Muscle layer of duodenum (tissue), 2 donors: ENCODE measurements around the gene RBM39.
"Not testable (repeated sequence)": the region's sequence is repeated elsewhere in the genome, so short reads cannot be mapped to it uniquely, and the experiment has no call there.

Experiments used
- H3K27ac ChIP-seq: one replicate; pipeline ENCODE4 v1.7.0; 2013; ENCODE audit warnings: mild to moderate bottlenecking, low read length
- H3K27me3 ChIP-seq: one replicate; pipeline ENCODE4 v1.7.0; 2013; ENCODE audit warnings: low read depth, mild to moderate bottlenecking, control low read depth, low read length
- H3K36me3 ChIP-seq, 2 donors: one replicate each; pipeline ENCODE4 v1.7.0; 2013; ENCODE audit warnings: low read length in 2 of 2, control low read depth in 1 of 2, mild to moderate bottlenecking in 1 of 2; ENCODE audit not compliant: insufficient read depth in 2 of 2, control insufficient read depth in 1 of 2
- H3K4me1 ChIP-seq, 2 donors: one replicate each; pipeline ENCODE4 v1.7.0; 2013; ENCODE audit warnings: low read length in 2 of 2, mild to moderate bottlenecking in 2 of 2, control low read depth in 1 of 2, moderate library complexity in 1 of 2; ENCODE audit not compliant: insufficient read depth in 2 of 2, control insufficient read depth in 1 of 2
- H3K4me3 ChIP-seq, 2 donors: one replicate each; pipeline ENCODE4 v1.7.0; 2013; ENCODE audit warnings: low read length in 2 of 2, low read depth in 1 of 2, mild to moderate bottlenecking in 1 of 2
- H3K9me3 ChIP-seq, 2 donors: one replicate each; pipeline ENCODE4 v1.7.0; 2013; ENCODE audit warnings: low read length in 2 of 2, control low read depth in 1 of 2, mild to moderate bottlenecking in 1 of 2; ENCODE audit not compliant: control insufficient read depth in 1 of 2
- donor health status: healthy.

RBM39 gene

DNA sequence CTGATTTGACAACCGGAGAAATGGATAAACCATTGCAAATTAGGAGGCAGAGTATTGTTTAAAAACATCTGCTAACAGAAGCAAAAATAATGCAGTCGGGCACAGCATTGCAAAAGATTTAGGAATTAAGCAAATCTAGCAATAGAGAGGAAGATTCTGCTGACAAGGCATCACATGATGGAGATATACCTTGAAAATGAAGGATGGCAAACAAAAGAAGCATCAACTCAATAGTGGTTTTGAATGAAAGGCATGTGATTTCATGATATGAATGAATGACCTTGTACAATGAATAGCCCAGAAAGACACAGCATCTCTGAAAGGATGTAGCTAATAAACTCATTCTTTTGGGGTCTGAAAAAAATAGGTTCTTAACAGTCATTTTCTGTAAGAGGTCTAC, 8.6 kb upstream of the RBM39 start:
- no peak overlapping the region for H3K27ac ChIP-seq

DNA sequence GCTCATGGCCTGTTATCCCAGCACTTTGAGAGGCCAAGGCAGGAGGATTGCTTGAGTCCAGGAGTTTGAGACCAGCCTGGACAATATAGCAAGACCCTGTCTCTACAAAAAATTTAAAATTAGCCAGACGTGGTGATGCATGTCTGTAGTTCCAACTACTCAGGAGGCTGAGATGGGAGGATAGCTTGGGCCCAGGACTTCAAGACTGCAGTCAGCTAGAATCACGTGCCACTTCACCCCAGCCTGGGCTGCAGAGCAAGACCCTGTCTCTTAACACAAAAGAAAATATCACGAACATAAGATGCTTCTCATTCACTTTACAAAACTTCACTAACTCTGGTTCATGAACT, 2.4 kb upstream of the RBM39 start:
- peaks cover 8 to 12% of the 10 kb centered on the region in 2 donors for H3K4me1 ChIP-seq
- not testable (repeated sequence) for H3K27me3 ChIP-seq, H3K4me3 ChIP-seq, H3K9me3 ChIP-seq
- peak overlapping the region; percentile 62 for H3K27ac ChIP-seq
- H3K36me3 ChIP-seq = peaks cover 11 to 27% of the 10 kb centered on the region in 2 donors

More for the DNA sequence above, 8.6 kb upstream of the RBM39 start:
- Histone ChIP-seq H3K4me3 (no peak overlapping the region), H3K36me3 (no peaks in the 10 kb centered on the region), H3K27me3 (no peaks in the 10 kb centered on the region), H3K9me3 (no peaks in the 10 kb centered on the region), H3K4me1 (no peaks in the 10 kb centered on the region)

DNA sequence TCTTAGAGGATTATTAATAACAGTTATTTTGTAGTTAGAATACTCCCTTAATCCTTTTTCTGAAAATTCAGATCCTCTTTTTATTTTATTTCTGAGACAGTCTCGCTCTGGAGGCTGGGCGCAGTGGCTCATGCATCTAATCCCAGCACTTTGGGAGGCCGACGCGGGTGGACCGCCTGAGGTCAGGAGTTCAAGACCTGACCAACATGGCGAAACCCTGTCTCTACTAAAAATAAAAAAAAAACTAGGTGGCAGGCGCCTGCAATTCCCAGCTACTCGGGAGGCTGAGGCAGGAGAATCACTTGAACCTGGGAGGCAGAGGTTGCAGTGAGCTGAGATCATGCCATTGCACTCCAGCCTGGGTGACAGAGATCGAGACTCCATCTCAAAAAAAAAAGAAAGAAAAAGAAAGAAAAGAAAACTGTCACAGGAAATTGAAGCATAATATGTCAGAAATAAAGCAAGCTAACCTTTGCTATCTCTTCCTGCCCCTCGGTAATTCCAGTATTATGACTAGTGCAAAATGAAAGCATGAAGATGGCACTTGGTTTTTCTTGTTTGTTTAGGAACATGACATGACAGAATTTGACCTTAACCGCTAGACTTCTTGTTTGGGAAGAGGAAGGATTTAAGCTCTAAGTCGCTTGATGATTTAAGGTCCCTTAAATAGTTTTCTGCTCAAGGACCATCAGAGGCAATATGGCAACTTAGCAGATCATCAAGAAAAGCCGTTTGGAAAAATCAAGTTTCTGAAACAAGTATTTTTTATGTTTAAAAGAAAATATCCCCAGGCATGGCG, 1.8 kb upstream of the RBM39 start:
- peak overlapping the region; percentile 100 for H3K27ac ChIP-seq
- H3K4me3 ChIP-seq = peak overlapping the region in 1 of 2 donors; percentile 51
- H3K9me3 ChIP-seq = no peaks in the 10 kb centered on the region
- peaks cover 15 to 32% of the 10 kb centered on the region in 2 donors for H3K36me3 ChIP-seq
- peaks cover 8 to 16% of the 10 kb centered on the region in 2 donors for H3K4me1 ChIP-seq
- no peaks in the 10 kb centered on the region for H3K27me3 ChIP-seq

DNA sequence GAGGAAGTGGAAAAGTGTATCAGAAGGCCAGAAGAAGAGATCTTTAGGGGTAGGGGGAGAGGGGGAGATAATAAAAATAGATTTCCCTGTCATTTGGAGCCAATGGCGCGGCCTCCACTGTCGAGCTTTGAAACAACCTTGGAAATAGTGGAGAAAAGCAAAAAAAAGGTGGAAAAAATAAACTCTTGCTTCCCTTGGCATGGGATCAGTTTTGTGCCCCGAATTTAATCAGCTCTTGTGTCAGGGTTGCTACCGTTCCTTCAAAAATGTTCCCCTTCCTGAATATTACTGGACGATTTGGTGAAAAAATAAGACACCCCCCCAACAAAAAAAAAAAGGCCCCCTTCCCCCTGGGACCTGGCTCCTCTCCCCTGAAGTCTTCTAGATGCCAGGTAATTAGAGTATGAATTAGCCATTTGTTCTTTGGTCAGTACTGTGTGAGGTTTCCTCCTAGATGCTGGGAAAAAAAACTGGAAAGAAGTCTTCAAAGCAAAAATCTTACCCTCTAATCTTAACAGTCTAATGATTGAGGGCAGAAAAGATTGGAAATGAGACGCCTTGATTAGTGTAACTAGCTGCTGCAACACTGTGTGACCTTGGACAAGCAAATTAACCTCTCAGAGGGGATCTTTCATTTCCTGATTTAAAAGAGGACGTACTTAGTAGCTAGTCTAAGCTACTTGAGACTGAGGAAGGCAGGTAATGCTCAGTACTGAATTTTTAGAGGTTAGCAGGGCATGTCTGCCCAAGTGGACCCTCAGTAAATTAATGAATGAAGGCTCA, 872 bp upstream of the RBM39 start:
- H3K27ac ChIP-seq = peak overlapping the region; percentile 100
- H3K9me3 ChIP-seq = no peaks in the 10 kb centered on the region
- peak overlapping the region; percentile 51 to 79 for H3K4me3 ChIP-seq
- H3K4me1 ChIP-seq = peaks cover 14 to 26% of the 10 kb centered on the region in 2 donors
- peaks cover 25 to 42% of the 10 kb centered on the region in 2 donors for H3K36me3 ChIP-seq
- no peaks in the 10 kb centered on the region for H3K27me3 ChIP-seq

DNA sequence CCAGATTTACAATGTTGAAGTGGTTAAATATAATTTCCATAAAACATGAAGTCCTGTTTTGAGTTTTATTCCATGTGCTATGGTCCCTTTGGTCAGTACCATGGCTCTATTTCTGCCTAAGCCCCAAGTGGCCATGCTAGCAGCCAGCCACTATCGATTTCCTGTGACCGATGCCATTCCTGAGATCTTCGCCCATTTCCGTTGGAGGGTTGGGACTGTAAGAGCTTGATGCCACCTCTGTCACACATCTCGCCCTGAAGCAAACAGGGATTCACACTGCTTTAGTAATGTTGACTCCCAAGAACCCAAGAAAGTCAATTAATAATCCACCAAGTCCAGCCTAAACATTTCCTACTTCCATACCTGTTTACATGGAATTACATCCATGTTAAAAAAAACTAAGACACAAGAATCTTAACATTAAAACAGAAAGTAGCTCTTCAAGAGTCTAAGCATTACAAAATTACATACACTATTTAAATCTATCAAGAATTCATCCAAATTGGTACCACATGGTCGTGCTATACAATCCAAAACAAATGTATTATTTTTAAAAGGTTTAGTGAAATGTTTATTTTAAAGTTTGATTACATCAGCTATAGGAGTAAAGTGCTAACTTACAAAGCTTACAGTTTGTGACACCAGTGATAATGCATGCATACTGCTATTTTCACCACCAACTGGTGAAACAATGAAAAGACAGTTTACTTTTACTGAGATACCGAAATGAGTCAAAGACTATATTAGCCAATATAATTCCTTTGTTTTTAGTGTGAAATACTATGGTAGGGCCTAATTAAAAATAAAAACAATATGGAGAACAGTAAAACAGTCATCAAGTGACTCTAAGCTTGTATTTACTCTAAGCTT, 2.5 kb downstream of the RBM39 start:
- Histone ChIP-seq H3K9me3 (no peaks in the 10 kb centered on the region), H3K36me3 (peaks cover 45 to 64% of the 10 kb centered on the region in 2 donors), H3K4me1 (peaks cover 20 to 54% of the 10 kb centered on the region in 2 donors), H3K27ac (peak overlapping the region; percentile 76), H3K27me3 (no peaks in the 10 kb centered on the region), H3K4me3 (peak overlapping the region; percentile 66 to 87)

DNA sequence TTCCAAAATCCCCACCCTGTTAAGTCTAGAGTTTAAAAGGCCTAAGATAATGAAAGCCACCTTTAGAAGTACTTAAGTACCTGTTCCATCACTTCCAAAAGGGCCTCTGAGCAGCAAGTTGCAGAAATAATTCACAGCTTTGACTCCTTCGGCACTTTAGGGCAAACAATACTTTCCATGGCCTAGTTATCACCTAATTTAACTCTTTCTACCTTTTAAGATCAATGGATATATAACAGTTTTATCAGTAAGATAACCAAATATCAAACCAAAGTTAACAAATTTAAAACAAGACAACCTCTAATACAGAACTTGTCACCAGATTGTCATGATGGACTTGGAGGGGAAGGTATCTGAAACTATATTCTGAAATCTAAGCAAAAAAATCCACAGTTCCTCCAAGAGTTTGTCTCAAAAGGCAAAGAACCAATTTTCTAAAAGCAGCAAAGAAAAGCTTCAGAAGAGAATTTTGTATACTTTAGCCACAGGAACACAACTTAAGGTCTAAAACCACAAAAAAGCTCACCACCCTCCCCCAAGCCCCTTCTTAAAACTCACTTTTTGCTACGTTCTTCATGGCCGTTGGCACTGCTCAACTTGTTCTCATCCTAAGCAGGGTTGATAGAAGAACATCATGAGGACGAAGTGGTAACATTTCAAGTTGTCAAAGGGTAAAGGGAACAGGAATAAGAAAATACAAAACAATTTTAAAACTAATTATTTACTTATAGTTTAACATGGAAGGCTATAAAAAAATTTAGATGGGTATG, 3.5 kb downstream of the RBM39 start:
- Histone ChIP-seq H3K4me1 (peaks cover 26 to 64% of the 10 kb centered on the region in 2 donors), H3K36me3 (peaks cover 54 to 73% of the 10 kb centered on the region in 2 donors), H3K27ac (peak overlapping the region; percentile 43)

DNA sequence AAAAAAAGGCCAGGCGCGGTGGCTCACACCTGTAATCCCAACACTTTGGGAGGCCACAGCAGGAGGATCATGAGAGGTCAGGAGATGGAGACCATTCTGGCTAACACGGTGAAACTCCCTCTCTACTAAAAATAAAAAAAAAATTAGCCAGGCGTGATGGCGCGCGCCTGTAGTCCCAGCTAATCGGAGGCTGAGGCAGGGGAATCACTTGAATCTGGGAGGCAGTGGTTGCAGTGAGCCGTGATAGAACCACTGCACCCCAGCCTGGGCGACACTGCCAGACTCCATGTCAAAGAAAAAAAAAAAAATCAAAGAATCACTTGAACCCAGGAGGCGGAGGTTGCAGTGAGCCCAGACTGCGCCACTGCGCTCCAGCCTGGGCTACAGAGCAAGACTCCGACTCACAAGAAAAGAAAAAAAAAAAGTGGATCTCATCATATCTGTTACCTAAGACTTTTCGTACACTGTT, 4.2 kb downstream of the RBM39 start:
- H3K4me3 ChIP-seq = peak overlapping the region in 1 of 2 donors; percentile 23
- H3K9me3 ChIP-seq = no peaks in the 10 kb centered on the region
- H3K27me3 ChIP-seq = no peaks in the 10 kb centered on the region
- peaks cover 61 to 80% of the 10 kb centered on the region in 2 donors for H3K36me3 ChIP-seq
- no peak overlapping the region for H3K27ac ChIP-seq
- peaks cover 21 to 70% of the 10 kb centered on the region in 2 donors for H3K4me1 ChIP-seq

More for the DNA sequence above, 3.5 kb downstream of the RBM39 start:
- no peaks in the 10 kb centered on the region for H3K27me3 ChIP-seq
- H3K4me3 ChIP-seq = peak overlapping the region in 1 of 2 donors; percentile 23
- no peaks in the 10 kb centered on the region for H3K9me3 ChIP-seq

DNA sequence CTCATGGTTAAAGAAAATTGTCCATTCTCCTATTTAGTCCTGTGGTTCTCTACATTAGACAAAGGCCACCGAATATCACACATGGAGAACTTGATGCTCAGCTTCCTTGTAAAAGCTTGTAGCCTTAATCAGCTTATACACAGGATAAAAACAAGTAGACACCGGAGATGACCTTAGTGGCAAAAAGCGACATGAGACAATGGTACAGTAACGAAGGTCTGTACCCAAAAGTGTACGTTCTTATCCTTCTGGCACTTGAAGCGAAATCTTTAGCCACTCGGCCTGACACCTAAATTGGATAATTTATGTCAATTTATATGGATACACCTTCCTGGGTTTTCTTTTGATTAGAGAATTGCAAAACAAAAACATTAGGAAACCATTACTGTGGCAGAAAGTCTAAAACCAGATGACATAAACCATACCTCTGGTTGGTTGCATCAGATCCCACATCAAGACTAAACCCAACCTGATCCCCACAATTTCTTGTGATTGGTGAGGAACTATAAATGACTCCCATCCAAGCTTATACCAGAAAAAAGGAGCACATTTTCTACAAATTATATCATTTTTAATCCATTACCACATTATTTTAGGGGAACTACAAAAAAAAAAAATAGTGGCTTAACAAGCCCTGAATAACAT, 6.1 kb downstream of the RBM39 start:
- Histone ChIP-seq H3K27me3 (no peaks in the 10 kb centered on the region), H3K4me1 (peaks cover 27 to 90% of the 10 kb centered on the region in 2 donors), H3K36me3 (peaks cover 78 to 79% of the 10 kb centered on the region in 2 donors), H3K4me3 (peak overlapping the region; percentile 24), H3K9me3 (no peaks in the 10 kb centered on the region), H3K27ac (no peak overlapping the region)

DNA sequence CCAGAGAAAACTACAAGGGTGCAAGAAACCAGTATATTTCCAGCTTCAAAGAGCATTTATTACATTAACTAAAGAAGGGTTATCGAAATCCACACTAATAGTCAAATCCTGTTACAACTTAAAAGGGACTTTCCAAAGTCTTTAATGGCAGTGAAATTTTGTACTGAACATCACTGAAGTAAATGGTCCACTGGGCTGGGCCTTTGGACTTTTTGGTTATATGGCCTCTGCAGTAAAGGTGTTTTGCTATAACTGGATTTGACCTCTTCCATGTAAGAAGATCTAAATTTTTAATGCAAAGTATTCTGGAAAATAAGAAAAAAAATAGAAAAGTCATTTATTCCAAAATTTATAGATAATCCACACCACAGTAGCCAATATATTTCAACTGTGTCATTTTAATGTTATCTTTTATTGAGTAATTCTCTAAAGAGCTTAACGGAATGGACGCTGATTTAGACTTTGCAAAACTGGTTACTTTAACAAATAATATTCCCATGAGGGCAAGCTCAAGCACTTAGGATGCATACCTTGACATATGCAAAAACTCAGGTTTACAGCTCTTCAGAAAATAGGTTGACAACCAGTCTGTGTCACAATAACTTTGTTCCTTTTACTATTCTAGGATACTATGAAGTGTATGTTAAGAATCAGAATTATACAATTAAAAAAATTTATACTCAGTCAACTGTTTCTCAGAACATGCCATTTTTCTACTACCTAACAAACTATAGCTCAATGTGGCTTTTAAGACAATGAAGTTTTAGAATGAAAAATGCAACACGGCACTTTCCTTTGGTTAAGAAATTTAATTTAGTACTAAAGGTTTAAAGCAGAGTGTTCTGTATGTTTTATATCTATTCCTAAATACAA, 7.0 kb downstream of the RBM39 start:
- H3K9me3 ChIP-seq = no peaks in the 10 kb centered on the region
- H3K27ac ChIP-seq = no peak overlapping the region
- H3K36me3 ChIP-seq = peaks cover 79 to 82% of the 10 kb centered on the region in 2 donors
- H3K4me1 ChIP-seq = peaks cover 33 to 93% of the 10 kb centered on the region in 2 donors
- peak overlapping the region; percentile 24 for H3K4me3 ChIP-seq
- H3K27me3 ChIP-seq = no peaks in the 10 kb centered on the region
